Cardiac fibroblast (primary cell): ENCODE results near the gene ATXN1.

ENCODE experiments used
- DNase-seq, 2 donors: peaks; one replicate each; pipeline versions ENCODE4 v3.0.0 to v3.0.0-alpha.2; 2010; ENCODE audit warnings: low read depth in 2 of 2
- H3K4me3 ChIP-seq, 2 donors: replicated peaks in 1 of 2; 1 replicate in 1 of 2; 2 replicates in 1 of 2; pipeline ENCODE4 v1.5.1; 2011; ENCODE audit warnings: low read depth in 2 of 2, low read length in 2 of 2, mild to moderate bottlenecking in 2 of 2, moderate library complexity in 1 of 2
- TF ChIP-seq, protein P1 (sequence below): IDR thresholded peaks from one replicate; pipeline ENCODE4 v1.5.1; 2011; ENCODE audit warnings: low read depth, mild to moderate bottlenecking, low read length, inconsistent platforms

ATXN1 gene

DNA sequence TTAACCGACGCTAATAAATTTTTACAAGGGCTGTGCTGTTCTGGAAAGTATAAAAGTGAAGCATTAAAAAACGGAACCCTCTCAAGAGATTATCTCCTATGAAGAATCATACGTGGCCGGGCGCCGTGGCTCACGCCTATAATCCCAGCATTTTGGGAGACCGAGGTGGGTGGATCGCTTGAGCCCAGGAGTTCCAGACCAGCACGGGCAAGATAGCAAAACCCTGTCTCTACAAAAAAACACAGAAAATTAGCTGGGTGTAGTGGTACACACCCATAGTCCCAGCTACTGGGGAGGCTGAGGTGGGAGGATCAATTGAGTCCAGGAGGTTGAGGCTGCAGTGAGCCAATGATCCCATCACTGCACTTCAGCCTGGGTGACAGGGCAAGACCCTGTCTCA is 439.4 kb downstream of the ATXN1 start:
- TF ChIP-seq, protein P1, sequence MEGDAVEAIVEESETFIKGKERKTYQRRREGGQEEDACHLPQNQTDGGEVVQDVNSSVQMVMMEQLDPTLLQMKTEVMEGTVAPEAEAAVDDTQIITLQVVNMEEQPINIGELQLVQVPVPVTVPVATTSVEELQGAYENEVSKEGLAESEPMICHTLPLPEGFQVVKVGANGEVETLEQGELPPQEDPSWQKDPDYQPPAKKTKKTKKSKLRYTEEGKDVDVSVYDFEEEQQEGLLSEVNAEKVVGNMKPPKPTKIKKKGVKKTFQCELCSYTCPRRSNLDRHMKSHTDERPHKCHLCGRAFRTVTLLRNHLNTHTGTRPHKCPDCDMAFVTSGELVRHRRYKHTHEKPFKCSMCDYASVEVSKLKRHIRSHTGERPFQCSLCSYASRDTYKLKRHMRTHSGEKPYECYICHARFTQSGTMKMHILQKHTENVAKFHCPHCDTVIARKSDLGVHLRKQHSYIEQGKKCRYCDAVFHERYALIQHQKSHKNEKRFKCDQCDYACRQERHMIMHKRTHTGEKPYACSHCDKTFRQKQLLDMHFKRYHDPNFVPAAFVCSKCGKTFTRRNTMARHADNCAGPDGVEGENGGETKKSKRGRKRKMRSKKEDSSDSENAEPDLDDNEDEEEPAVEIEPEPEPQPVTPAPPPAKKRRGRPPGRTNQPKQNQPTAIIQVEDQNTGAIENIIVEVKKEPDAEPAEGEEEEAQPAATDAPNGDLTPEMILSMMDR, result no peak
- no peak for DNase-seq
- no peak overlapping the region for H3K4me3 ChIP-seq

DNA sequence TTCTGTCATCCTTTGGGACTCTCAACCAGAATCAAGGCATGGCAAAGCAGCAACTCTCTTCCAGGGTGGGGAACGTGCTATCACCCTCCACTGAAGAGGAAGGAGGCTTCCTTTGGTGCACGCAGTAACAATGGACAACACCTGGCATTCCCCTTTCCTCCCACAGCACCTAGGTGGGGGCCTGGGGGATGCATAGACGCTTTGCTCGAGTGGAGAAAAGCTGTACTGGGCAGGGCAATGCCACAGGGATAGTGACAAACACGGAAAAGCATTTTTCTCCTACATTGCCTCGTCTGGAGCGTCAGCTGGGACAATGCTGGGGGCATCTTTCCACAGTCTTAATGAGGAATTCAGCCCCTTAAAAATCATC is 439.9 kb downstream of the ATXN1 start:
- no peak for DNase-seq
- TF ChIP-seq, protein P1, result no peak
- no peak overlapping the region for H3K4me3 ChIP-seq

DNA sequence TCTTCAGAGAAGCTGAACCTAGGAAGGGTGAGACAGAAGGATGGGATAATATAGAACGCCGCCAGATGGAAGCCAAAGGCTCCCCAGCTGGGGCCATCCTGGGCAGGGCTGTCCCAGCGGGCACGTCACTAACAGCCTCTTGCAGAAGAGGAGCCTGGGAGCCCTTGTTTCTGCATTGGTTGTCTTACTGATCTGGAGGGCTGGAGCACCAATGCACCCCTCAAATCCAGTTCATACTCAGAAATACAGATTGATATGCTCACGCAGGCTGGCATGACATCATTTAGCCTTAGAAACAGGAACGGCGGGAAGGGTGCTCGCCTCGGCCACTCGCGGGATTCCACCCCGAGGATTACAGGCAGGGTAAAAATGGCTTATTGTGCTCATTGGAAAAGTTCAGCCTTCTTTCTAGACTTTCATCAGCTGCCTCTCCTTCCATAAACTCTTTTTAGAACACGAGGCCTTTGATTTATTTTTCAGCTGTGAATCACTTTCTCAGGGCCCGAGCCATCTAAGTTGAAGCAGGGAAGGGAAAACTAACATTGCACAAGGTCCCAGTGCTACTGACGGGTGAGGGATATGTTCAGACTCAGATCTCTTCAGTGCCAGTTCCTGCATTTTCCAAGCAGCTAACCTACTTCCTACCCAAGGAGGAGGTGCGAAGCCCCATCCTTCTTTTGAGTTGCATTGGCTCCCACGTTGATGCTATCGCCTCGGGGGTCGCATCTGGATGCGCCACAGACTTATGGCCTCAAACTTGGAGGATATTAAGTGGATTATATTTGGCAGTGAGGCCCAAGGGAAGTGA is 440.5 kb downstream of the ATXN1 start:
- DNase-seq, result peak; percentile 45 to 78
- no peak overlapping the region for H3K4me3 ChIP-seq
- TF ChIP-seq, protein P1, result no peak

DNA sequence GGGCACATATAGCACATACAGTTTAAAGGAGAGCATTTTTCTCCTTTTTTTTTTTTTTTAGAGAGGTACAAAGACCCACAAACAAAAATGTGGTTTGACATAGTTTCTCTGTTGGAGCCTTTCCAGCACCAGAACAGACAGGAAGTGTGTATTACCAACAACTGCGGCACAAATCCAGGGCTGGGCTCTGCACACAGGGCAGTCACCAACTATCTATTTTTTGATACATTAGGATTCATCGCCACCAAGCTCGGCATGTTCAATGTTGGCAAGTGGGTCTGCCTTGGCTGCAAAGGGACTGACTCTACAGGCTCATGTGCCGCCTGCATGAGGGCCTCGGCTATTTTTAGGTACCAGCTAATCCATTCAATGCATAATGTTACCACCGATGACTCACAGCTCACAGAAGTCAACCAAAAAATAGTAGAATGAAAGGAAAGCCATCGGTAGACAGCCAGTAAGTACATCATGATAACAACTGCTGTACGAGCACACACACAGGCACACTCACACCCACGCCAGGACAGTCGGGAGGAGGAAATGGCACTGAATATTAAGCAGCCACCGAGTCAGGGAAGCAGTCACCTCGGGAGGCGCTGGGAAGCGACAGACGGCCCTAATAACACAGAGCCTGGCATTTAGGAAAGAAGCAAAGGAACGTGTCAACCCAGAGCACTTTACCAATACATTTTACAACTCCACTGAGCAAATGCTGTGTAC is 441.3 kb downstream of the ATXN1 start:
- DNase-seq, result peak; percentile 89 to 94
- H3K4me3 ChIP-seq, result peak overlapping the region in 1 of 2 donors; percentile 33
- TF ChIP-seq, protein P1, result no peak

DNA sequence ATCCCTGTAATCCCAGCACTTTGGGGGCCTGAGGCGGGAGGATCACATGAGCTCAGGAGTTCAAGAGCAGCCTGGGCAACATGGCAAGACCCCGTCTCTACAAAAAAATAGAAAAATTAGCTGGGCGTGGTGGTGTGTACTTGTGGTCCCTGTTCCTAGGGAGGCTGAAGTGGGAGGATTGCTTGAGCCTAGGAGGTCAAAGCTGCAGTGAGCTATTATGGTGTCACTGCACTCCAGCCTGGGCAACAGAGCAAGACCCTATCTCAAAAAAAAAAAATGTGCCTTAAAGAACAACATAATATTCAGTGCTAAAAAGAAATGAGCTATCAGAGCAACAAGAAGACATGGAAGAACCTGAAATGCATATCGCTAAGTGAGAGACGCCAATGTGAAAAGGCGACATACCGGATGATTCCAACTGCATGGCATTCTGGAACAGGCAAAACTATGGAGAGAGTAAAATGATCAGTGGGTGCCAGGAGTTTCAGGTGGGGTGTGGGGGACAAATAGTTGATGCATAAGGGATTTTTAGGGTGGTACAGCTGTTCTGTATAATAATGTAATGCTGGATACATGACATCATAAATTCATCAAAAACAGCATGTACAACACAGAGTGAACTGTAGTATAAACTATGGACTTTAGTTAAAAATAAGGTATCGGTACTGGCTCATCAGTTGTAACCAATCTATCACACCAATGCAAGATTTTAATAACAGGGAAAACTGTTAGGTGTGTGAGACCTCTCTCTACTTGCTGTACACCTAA is 442.1 kb downstream of the ATXN1 start:
- no peak overlapping the region for H3K4me3 ChIP-seq
- DNase-seq, result no peak
- TF ChIP-seq, protein P1, result no peak

DNA sequence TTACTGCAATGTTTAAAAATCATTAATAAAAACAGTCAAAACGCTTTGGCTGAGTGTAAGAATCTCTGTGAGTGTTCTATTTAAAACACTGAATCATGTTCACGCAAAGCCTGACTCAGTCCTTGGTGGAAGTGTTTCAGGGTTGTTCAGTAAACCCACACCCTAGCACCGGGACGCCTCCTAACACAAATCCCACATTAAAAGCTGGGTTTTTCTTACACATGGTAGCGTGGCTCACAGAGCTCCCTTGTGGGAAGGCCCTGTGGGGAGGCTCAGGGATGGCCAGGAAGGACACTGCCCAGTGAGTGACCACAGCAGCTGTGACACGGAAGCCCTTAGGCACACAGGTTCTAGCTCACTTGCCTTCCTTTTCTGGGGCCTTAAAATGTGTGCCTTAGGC is 442.7 kb downstream of the ATXN1 start:
- peak; percentile 38 to 85 for DNase-seq
- H3K4me3 ChIP-seq, result no peak overlapping the region
- TF ChIP-seq, protein P1, result no peak
